ENCODE data around the gene MOB1B. TPM values are rescaled to one million over a fixed set of nuclear protein-coding genes. Genes with fewer than 3 reads are reported as not detected.

Gene MOB1B
- total and polyA plus RNA-seq, 2 of the 13 experiments (the other 11 are each of a cell fraction or from before 2014, with no cell fraction given): 3.9 to 4.0 TPM

DNA sequence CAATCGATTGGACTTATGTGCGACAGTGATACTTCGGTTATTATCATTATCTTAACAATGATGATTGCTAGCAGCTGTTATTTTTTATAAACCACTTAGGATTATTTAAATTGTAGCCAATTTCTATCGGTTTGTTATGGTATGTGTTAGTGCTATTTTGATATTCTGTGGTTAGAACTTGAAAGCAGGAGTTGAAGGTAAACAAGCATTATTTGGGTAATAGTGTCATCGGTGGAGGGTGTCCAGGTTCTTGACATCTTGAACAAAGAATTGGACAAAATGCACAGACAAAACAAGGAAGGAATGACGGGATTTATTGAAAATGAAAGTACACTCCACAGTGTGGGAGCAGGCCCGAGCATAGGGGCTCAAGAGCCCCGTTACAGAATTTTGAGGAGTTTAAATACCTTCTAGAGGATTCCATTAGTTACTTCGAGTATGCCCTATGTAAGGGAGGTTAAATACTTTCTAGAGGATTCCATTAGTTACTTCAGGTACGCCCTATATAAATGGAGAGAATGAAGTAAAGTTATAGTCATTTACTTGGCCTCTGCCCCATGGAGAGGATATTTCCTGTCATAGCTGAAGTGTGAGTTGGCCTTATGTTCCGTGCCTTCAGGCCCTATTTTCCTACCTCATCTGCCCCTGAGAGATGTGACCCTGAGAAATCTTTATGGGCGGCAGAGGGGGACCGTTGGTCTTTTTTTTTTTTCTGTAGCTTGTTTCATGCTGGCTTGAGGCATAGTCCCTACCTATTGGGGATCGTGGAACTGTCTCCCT lies 13.1 kb downstream of the MOB1B start (continued):
- TF ChIP-seq, protein P1, sequence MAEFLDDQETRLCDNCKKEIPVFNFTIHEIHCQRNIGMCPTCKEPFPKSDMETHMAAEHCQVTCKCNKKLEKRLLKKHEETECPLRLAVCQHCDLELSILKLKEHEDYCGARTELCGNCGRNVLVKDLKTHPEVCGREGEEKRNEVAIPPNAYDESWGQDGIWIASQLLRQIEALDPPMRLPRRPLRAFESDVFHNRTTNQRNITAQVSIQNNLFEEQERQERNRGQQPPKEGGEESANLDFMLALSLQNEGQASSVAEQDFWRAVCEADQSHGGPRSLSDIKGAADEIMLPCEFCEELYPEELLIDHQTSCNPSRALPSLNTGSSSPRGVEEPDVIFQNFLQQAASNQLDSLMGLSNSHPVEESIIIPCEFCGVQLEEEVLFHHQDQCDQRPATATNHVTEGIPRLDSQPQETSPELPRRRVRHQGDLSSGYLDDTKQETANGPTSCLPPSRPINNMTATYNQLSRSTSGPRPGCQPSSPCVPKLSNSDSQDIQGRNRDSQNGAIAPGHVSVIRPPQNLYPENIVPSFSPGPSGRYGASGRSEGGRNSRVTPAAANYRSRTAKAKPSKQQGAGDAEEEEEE (CRISPR knock-in tag; IDR thresholded peaks at IDR 0.05; ENCODE audit: borderline replicate concordance): no peak
- no peak for TF ChIP-seq ZNF44 (CRISPR knock-in tag; IDR thresholded peaks at IDR 0.05)
- TF ChIP-seq ZFX (CRISPR knock-in tag; IDR thresholded peaks at IDR 0.05; ENCODE audit: low read depth): no peak
- TF ChIP-seq DNMT3B (CRISPR knock-in tag; conservative IDR thresholded peaks at IDR 0.05): no peak
- TF ChIP-seq, protein P2, sequence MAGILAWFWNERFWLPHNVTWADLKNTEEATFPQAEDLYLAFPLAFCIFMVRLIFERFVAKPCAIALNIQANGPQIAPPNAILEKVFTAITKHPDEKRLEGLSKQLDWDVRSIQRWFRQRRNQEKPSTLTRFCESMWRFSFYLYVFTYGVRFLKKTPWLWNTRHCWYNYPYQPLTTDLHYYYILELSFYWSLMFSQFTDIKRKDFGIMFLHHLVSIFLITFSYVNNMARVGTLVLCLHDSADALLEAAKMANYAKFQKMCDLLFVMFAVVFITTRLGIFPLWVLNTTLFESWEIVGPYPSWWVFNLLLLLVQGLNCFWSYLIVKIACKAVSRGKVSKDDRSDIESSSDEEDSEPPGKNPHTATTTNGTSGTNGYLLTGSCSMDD (CRISPR knock-in tag; IDR thresholded peaks at IDR 0.05): no peak
- TF ChIP-seq ELF1 (CRISPR knock-in tag; IDR thresholded peaks at IDR 0.05): no peak
- no peak for TF ChIP-seq FOXC1 (CRISPR knock-in tag; IDR thresholded peaks at IDR 0.05; ENCODE audit: borderline replicate concordance)
- TF ChIP-seq ZNF101 (CRISPR knock-in tag; IDR thresholded peaks at IDR 0.05; ENCODE audit: borderline replicate concordance, low read depth): no peak
- TF ChIP-seq, protein P3, sequence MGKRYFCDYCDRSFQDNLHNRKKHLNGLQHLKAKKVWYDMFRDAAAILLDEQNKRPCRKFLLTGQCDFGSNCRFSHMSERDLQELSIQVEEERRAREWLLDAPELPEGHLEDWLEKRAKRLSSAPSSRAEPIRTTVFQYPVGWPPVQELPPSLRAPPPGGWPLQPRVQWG (CRISPR knock-in tag; IDR thresholded peaks at IDR 0.05; ENCODE audit: borderline replicate concordance, low read depth): no peak
- TF ChIP-seq RORA (CRISPR knock-in tag; IDR thresholded peaks at IDR 0.05): no peak
